Lower lobe of right lung (tissue), 2 donors: ENCODE results near the gene ESRRG. TPM values are rescaled to one million over a fixed set of nuclear protein-coding genes. Genes with fewer than 3 reads are reported as not detected.

Experiments used
- ATAC-seq, 2 donors: fragments of 200-7000 bp; cut with Tn5 transposase; one replicate each; pipeline ENCODE4 v1.9.1; 2020 to 2022; ENCODE audit warnings: mild to moderate bottlenecking in 2 of 2, moderate library complexity in 2 of 2
- DNase-seq: peaks from one replicate; pipeline ENCODE4 v3.0.0-alpha.2; 2020
- H3K27ac ChIP-seq: fragments of 200-600 bp; one replicate; pipeline ENCODE4 v1.8.0; 2022
- H3K27me3 ChIP-seq: fragments of 200-600 bp; one replicate; pipeline ENCODE4 v1.8.0; 2022; ENCODE audit warnings: low read depth
- H3K36me3 ChIP-seq: fragments of 200-600 bp; one replicate; pipeline ENCODE4 v1.8.0; 2022; ENCODE audit warnings: mild to moderate bottlenecking
- H3K4me1 ChIP-seq: fragments of 200-600 bp; one replicate; pipeline ENCODE4 v1.8.0; 2022
- H3K4me3 ChIP-seq: fragments of 200-600 bp; one replicate; pipeline ENCODE4 v1.8.0; 2022; ENCODE audit warnings: mild to moderate bottlenecking
- H3K9me3 ChIP-seq: fragments of 200-600 bp; one replicate; pipeline ENCODE4 v1.8.0; 2022
- intact Hi-C: fragments of 100-400 bp; cut with DNase I; formaldehyde crosslinking; loops from one replicate; pipeline ENCODE4 v1.11.0; 2022
- total RNA-seq: library from RNA; stranded (reverse); fragmentation: NEBNext Ultra II Directional; extraction: Animal tissue kit (Norgen Biotek cat#: 25700); gene quantifications from one replicate; pipeline ENCODE4 v1.2.1, GENCODE V29; 2021
- TF ChIP-seq, protein P1 (sequence below): fragments of 200-600 bp; IDR thresholded peaks from one replicate; pipeline ENCODE4 v1.8.0; 2022; ENCODE audit warnings: antibody characterized with exemption, mild to moderate bottlenecking
- donor health status: DM: no; HTN: yes; CAD: no; lungs with severe emphysema.

Gene ESRRG
- total RNA-seq, 1 donor from 2014 or later = 1.9 TPM

DNA sequence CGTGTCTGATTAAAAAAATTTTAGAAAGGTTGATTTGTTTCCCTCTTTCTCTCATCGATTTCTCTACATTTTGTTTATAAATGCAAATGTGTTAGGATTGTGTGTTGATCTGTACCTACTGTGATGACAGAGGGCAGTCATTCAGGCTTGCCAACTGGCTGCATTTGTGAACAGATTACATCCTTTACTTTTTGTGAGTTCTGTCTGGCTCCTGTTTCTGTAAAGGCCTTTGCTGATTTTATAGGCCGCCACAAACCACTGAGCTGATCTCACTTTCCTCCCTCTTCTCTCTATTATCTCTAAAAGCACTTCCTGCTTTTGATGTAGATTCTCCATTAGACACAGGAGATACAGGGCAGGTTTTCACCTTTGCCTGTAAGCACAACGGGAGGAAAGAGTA is 106.8 kb downstream of the ESRRG start:
- Histone ChIP-seq H3K9me3 (no peaks in the 10 kb centered on the region), H3K27ac (no peak overlapping the region)
- intact Hi-C loops = no loop called here

DNA sequence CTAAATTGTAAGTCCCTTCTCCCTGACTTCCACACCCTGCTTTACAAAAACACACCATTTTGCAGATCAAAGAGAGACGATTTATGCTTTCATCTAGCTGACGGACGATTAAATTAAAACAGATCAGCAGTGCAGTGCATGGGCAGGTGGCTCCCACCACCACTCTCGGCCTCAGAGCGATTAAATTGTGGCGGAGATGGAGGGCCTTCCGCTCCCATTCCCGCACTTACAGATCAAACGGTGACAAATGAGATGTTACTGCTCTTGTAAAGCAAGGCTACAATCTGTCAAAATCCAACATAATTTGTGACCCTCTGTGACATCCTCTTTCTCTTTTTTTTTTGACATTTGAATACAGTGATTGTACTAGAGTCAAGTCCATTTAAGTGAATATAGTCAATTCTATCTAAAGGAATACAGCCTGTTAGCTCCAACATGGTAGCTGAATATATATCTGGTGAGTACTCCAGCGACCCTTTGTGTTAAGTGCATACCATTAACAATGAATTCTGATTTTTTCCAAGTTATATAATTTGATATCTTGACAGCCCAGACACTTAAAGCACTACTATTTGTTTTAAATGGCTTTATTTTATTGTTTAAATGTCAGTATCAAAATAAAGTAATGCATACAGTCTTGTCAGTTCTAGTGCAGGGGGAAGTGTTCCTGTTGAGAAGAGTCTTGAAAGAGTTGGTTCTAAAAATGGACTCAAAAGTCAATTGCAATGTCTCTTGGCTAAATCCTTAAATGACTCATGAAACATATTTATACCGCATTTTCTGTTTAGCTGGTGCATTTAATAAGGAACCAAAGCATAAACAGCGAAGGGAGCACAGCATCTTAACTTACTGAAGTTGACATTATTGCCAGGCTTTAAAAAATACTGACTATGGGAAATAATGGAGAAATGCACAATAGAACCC is 109.0 kb downstream of the ESRRG start:
- Histone ChIP-seq H3K27ac (no peak overlapping the region), H3K4me3 (no peak overlapping the region), H3K9me3 (no peaks in the 10 kb centered on the region), H3K36me3 (no peaks in the 10 kb centered on the region), H3K4me1 (no peaks in the 10 kb centered on the region), H3K27me3 (no peaks in the 10 kb centered on the region)
- DNase-seq = no peak
- no peak for ATAC-seq
- TF ChIP-seq, protein P1, sequence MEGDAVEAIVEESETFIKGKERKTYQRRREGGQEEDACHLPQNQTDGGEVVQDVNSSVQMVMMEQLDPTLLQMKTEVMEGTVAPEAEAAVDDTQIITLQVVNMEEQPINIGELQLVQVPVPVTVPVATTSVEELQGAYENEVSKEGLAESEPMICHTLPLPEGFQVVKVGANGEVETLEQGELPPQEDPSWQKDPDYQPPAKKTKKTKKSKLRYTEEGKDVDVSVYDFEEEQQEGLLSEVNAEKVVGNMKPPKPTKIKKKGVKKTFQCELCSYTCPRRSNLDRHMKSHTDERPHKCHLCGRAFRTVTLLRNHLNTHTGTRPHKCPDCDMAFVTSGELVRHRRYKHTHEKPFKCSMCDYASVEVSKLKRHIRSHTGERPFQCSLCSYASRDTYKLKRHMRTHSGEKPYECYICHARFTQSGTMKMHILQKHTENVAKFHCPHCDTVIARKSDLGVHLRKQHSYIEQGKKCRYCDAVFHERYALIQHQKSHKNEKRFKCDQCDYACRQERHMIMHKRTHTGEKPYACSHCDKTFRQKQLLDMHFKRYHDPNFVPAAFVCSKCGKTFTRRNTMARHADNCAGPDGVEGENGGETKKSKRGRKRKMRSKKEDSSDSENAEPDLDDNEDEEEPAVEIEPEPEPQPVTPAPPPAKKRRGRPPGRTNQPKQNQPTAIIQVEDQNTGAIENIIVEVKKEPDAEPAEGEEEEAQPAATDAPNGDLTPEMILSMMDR = no peak
- intact Hi-C loops = no loop called here

More for the DNA sequence above, 106.8 kb downstream of the ESRRG start:
- TF ChIP-seq, protein P1 = no peak
- no peak for ATAC-seq
- H3K4me3 ChIP-seq = no peak overlapping the region
- H3K4me1 ChIP-seq = no peaks in the 10 kb centered on the region
- H3K36me3 ChIP-seq = no peaks in the 10 kb centered on the region
- no peaks in the 10 kb centered on the region for H3K27me3 ChIP-seq
- DNase-seq = no peak

DNA sequence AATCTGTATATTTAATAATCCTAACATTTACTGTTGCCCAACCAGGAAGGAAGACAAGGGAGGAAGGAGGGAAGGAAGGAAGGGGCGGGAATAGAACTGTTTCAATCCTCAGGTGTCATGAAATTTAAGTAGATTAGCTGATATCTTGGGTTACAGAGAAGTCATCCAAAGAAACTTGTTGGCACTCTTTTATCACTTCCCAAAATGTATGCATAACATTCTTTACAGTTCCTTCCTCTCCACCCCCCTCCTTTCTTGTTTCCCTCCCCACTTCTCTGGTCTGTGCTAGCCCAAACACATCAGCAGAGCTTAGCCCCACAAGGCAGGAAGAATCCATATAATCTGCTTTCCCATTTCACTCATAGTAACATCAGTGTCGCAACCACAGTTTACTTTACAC is 110.9 kb downstream of the ESRRG start:
- DNase-seq = no peak
- intact Hi-C loops = no loop called here
- TF ChIP-seq, protein P1 = no peak

DNA sequence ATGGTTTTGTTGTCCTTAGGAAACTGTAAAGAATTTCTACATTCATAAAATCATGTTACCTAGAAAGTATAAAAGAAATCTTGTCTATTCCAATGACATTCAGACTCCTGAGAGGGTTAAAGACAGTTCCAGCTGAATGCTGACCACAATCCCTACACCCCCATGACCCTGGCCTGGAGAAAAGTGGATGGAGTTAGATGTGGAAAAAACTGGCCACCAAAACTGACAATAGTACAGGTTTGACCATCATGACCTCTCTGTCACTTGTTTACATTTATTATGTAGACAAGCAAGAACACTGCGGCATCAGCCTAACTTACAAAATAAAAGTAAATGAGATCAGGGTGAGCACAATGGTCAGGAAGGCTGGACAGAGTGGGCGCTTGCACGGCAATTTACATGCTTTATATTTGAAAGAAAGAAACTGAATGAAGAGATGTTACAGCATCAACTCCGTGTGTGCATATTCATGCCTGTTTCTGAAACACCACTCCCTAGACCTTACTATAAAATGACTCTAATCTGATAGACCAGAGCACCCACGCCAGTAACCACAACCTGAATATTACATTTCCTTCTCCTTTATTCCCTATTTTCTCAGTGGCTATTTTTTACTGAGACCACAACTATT is 116.0 kb downstream of the ESRRG start:
- Histone ChIP-seq H3K36me3 (no peaks in the 10 kb centered on the region), H3K27ac (no peak overlapping the region), H3K4me3 (no peak overlapping the region), H3K9me3 (no peaks in the 10 kb centered on the region), H3K27me3 (no peaks in the 10 kb centered on the region), H3K4me1 (no peaks in the 10 kb centered on the region)
- no peak for ATAC-seq
- TF ChIP-seq, protein P1 = no peak
- no peak for DNase-seq
- intact Hi-C loops = no loop called here

More for the DNA sequence above, 110.9 kb downstream of the ESRRG start:
- Histone ChIP-seq H3K36me3 (no peaks in the 10 kb centered on the region), H3K27me3 (no peaks in the 10 kb centered on the region), H3K9me3 (no peaks in the 10 kb centered on the region), H3K27ac (no peak overlapping the region), H3K4me1 (no peaks in the 10 kb centered on the region), H3K4me3 (no peak overlapping the region)
- no peak for ATAC-seq

DNA sequence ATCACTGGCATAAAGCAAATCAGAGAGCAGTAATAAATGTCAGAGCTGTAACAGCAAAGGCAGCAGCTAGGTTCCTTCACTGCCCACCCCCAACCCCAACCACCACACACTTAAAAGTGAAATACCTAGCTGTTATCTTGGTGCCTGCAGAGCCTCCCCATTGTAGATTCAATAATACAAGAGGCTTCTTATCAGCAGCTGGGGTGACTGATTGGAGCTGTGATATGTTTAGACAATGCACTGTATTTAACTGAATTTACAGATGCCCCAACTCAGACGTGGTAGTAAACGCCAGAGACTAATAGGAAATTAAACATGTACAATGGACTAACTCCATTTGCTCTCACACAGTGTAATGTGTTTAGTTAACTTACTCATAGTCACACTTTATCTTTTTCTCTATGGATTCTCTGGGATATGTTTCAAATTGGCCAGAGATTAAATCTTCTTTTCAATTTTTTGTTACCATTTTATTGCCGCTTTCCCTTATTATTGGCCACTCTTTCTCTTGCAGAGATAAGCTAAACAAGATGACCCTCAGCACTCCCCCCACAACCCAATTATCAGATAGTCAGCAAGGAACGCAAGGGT is 117.1 kb downstream of the ESRRG start:
- intact Hi-C loops = no loop called here

More for the DNA sequence above, 117.1 kb downstream of the ESRRG start:
- ATAC-seq (no peak), DNase-seq (no peak)
- Histone ChIP-seq H3K9me3 (no peaks in the 10 kb centered on the region), H3K4me1 (no peaks in the 10 kb centered on the region), H3K36me3 (no peaks in the 10 kb centered on the region), H3K27ac (no peak overlapping the region), H3K27me3 (no peaks in the 10 kb centered on the region), H3K4me3 (no peak overlapping the region)
- TF ChIP-seq, protein P1 = no peak
